PC-3 (cell line): ENCODE results near the gene FAM181B.

Experiments used
- CTCF ChIP-seq: fragments of 300-600 bp; sonication (generic); conservative IDR thresholded peaks from 2 replicates; pipeline ENCODE4 v1.5.1; 2017; ENCODE audit warnings: antibody characterized with exemption, low read depth, mild to moderate bottlenecking, low read length
- EZH2 ChIP-seq: fragments of 300-600 bp; sonication (generic); IDR thresholded peaks from one replicate; pipeline ENCODE4 v1.6.1; 2017; ENCODE audit warnings: antibody characterized with exemption, mild to moderate bottlenecking, low read length; ENCODE audit not compliant: unreplicated experiment

- no peak for TF ChIP-seq CTCF
- TF ChIP-seq EZH2: no peak
These were observed 26.0 kb upstream of the FAM181B start for GRCh38 chr11:82759649-82760048.
